ENCODE results near the gene BCDIN3D. TPM values are rescaled to one million over a fixed set of nuclear protein-coding genes. Genes with fewer than 3 reads are reported as not detected.

BCDIN3D gene
- total and polyA plus RNA-seq, 9 of the 15 experiments (the other 6 are each of a cell fraction or from before 2014, with no cell fraction given) = 3.7 to 6.9 (median 5.6) TPM

GRCh38 chr12:49828133-49829091 lies 14.5 kb downstream of the BCDIN3D start, which contains the start of gene NCKAP5L (continued):
- TF ChIP-seq COPS2 (conservative IDR thresholded peaks at IDR 0.05) (no peak), JUN (IDR thresholded peaks at IDR 0.05; ENCODE audit: borderline replicate concordance, low read depth, low read length) (no peak), JUN (CRISPR knock-in tag; IDR thresholded peaks at IDR 0.05; ENCODE audit: borderline replicate concordance) (peak; percentile 88; the same call in 1 of the 2 replicates), TGIF2 (CRISPR knock-in tag; IDR thresholded peaks at IDR 0.05) (no peak), HOXB6 (CRISPR knock-in tag; IDR thresholded peaks at IDR 0.05; ENCODE audit: borderline replicate concordance) (no peak), XRCC3 (IDR thresholded peaks at IDR 0.05) (no peak), USF1 (CRISPR knock-in tag; IDR thresholded peaks at IDR 0.05) (peak; percentile 50; the same call in 1 of the 2 replicates), DNMT1 (IDR thresholded peaks at IDR 0.05) (no peak), FUS (optimal IDR thresholded peaks at IDR 0.05; ENCODE audit: low read depth, low read length) (no peak)
